CD14-positive monocyte (primary cell): ENCODE measurements around the gene LTBP1. TPM values are rescaled to one million over a fixed set of nuclear protein-coding genes. Genes with fewer than 3 reads are reported as not detected.

Experiments
- DNase-seq, 3 donors: peaks; one replicate each; pipeline ENCODE4 v3.0.0-alpha.2; 2011 to 2022
- H2AFZ ChIP-seq: 2 replicates; pipeline ENCODE4 v1.6.0; 2012; ENCODE audit warnings: mild to moderate bottlenecking, low read depth, low read length, inconsistent platforms; ENCODE audit not compliant: insufficient read depth, poor library complexity, severe bottlenecking
- H3K27ac ChIP-seq, 2 donors: 1 replicate in 1 of 2; 2 replicates in 1 of 2; pipeline ENCODE4 v1.5.1; 2012 to 2013; ENCODE audit warnings: low read length in 2 of 2, control low read depth in 1 of 2, inconsistent platforms in 1 of 2, low read depth in 1 of 2, mild to moderate bottlenecking in 1 of 2
- H3K27me3 ChIP-seq, 2 donors: one replicate each; pipeline versions ENCODE4 v1.6.0 to v1.6.1; 2011 to 2013; ENCODE audit warnings: low read length in 2 of 2; ENCODE audit not compliant: control insufficient read depth in 2 of 2, insufficient read depth in 2 of 2
- H3K36me3 ChIP-seq, 2 donors: replicated peaks in 1 of 2; 1 replicate in 1 of 2; 2 replicates in 1 of 2; pipeline versions ENCODE4 v1.5.1 to v1.6.1; 2012 to 2013; ENCODE audit warnings: low read length in 2 of 2, control low read depth in 1 of 2, inconsistent platforms in 1 of 2, mild to moderate bottlenecking in 1 of 2; ENCODE audit not compliant: insufficient read depth in 2 of 2, control insufficient read depth in 1 of 2
- H3K4me1 ChIP-seq, 2 donors: 1 replicate in 1 of 2; 2 replicates in 1 of 2; pipeline versions ENCODE4 v1.5.1 to v1.6.1; 2012 to 2013; ENCODE audit warnings: low read length in 2 of 2, control low read depth in 1 of 2, inconsistent platforms in 1 of 2, mild to moderate bottlenecking in 1 of 2, moderate library complexity in 1 of 2; ENCODE audit not compliant: insufficient read depth in 2 of 2, control insufficient read depth in 1 of 2
- H3K4me2 ChIP-seq: replicated peaks from 2 replicates; pipeline ENCODE3; 2012; ENCODE audit warnings: low read length, moderate library complexity, mild to moderate bottlenecking; ENCODE audit not compliant: poor library complexity, severe bottlenecking; ENCODE audit errors: extremely low read depth
- H3K4me3 ChIP-seq, 3 experiments: fragments of 200-600 bp in 1 of 3; sonication (generic) in 1 of 3; replicated peaks in 1 of 3; 1 replicate in 2 of 3; 2 replicates in 1 of 3; pipeline ENCODE4 v1.5.1; 2011 to 2013; ENCODE audit warnings: low read length in 3 of 3, mild to moderate bottlenecking in 3 of 3, control low read depth in 2 of 3, low read depth in 2 of 3, inconsistent platforms in 1 of 3, moderate library complexity in 1 of 3
- H3K79me2 ChIP-seq: 2 replicates; pipeline ENCODE4 v1.6.0; 2012; ENCODE audit warnings: mild to moderate bottlenecking, control low read depth, inconsistent platforms, low read length, moderate library complexity; ENCODE audit not compliant: insufficient read depth
- H3K9ac ChIP-seq: 2 replicates; pipeline ENCODE4 v1.6.0; 2017; ENCODE audit warnings: low read length, mild to moderate bottlenecking; ENCODE audit not compliant: insufficient read depth, poor library complexity, severe bottlenecking
- H3K9me3 ChIP-seq, 2 donors: replicated peaks in 1 of 2; 1 replicate in 1 of 2; 2 replicates in 1 of 2; pipeline versions ENCODE4 v1.5.1 to v1.6.1; 2012 to 2013; ENCODE audit warnings: low read length in 2 of 2, control low read depth in 1 of 2; ENCODE audit not compliant: control insufficient read depth in 1 of 2, insufficient read depth in 1 of 2
- H4K20me1 ChIP-seq: 2 replicates; pipeline ENCODE4 v1.6.0; 2012; ENCODE audit warnings: mild to moderate bottlenecking, low read length, control low read depth, moderate library complexity; ENCODE audit not compliant: insufficient read depth
- H3K27ac Mint-ChIP-seq, 7 donors: one replicate each; pipeline ENCODE4 v1.8.0; 2020; ENCODE audit warnings: mild to moderate bottlenecking in 7 of 7, mixed read lengths in 7 of 7, moderate library complexity in 6 of 7, inconsistent platforms in 2 of 7
- H3K27me3 Mint-ChIP-seq, 3 donors: one replicate each; pipeline ENCODE4 v1.8.0; 2021 to 2022; ENCODE audit warnings: low read depth in 3 of 3, mild to moderate bottlenecking in 3 of 3, mixed read lengths in 3 of 3, moderate library complexity in 3 of 3, inconsistent platforms in 1 of 3
- H3K36me3 Mint-ChIP-seq, 2 donors: one replicate each; pipeline ENCODE4 v1.8.0; 2020; ENCODE audit warnings: mixed read lengths in 2 of 2, inconsistent platforms in 1 of 2, mild to moderate bottlenecking in 1 of 2
- H3K4me1 Mint-ChIP-seq: one replicate; pipeline ENCODE4 v1.8.0; 2020; ENCODE audit warnings: mild to moderate bottlenecking, mixed read lengths
- H3K4me3 Mint-ChIP-seq, 2 donors: one replicate each; pipeline ENCODE4 v1.8.0; 2020; ENCODE audit warnings: mild to moderate bottlenecking in 2 of 2, mixed read lengths in 2 of 2, moderate library complexity in 1 of 2
- H3K9me3 Mint-ChIP-seq, 7 donors: one replicate each; pipeline ENCODE4 v1.8.0; 2020 to 2022; ENCODE audit warnings: mixed read lengths in 7 of 7, mild to moderate bottlenecking in 6 of 7, moderate library complexity in 6 of 7, inconsistent platforms in 2 of 7
- CTCF ChIP-seq: fragments of 200-600 bp; IDR thresholded peaks from one replicate; pipeline ENCODE4 v1.8.0; 2022; ENCODE audit warnings: antibody characterized with exemption, mild to moderate bottlenecking
- WGBS: methylation state at CpG from one replicate; pipeline ENCODE4 v1.1.5; 2013; ENCODE audit warnings: missing lambda C conversion rate; ENCODE audit not compliant: insufficient coverage; 5-methylcytosine and 5-hydroxymethylcytosine counted together
- intact Hi-C, 2 donors: fragments of 100-400 bp; cut with micrococcal nuclease; formaldehyde crosslinking; loops; one replicate each; pipeline versions ENCODE4 v1.15.0 to v1.15.1; 2023
- polyA plus RNA-seq, 3 donors: library from polyadenylated mRNA; depleted of rRNA in 1 of 3; unstranded in 2 of 3; stranded (reverse) in 1 of 3; fragments of 300-500 nt in 2 of 3; fragments of >200 nt in 1 of 3; fragmentation: Illumina TruSeq in 2 of 3; gene quantifications; 1 replicate in 2 of 3; 2 replicates in 1 of 3; pipeline ENCODE4 v1.2.3, GENCODE V29; 2012 to 2021

The LTBP1 gene
- polyA plus RNA-seq, 3 donors: 0.18 to 0.24 TPM; not detected in 1

- Histone ChIP-seq H3K4me1 (no peaks in the 10 kb centered on the region), H3K36me3 (no peaks in the 10 kb centered on the region), H3K4me3 (no peak overlapping the region), H3K4me2 (no peak overlapping the region), H2AFZ (no peak overlapping the region), H3K9me3 (no peaks in the 10 kb centered on the region), H3K27me3 (no peaks in the 10 kb centered on the region), H3K79me2 (no peaks in the 10 kb centered on the region), H3K27ac (no peak overlapping the region), H4K20me1 (no peaks in the 10 kb centered on the region), H3K9ac (no peak overlapping the region)
- intact Hi-C loops: no loop called here
- TF ChIP-seq CTCF: no peak
- Mint-ChIP-seq H3K27ac (no peak overlapping the region), H3K27me3 (peaks cover 3 to 7% (median 4%) of the 10 kb centered on the region in 3 donors), H3K9me3 (peaks cover 0 to 9% (median 2%) of the 10 kb centered on the region in 7 donors), H3K4me1 (no peaks in the 10 kb centered on the region), H3K36me3 (no peaks in the 10 kb centered on the region), H3K4me3 (no peak overlapping the region)
- 20% methylated on average over 1 of the region's 5 CpGs for WGBS
- DNase-seq: no peak
These were observed 74.9 kb downstream of the LTBP1 start for GRCh38 chr2:33021542-33022227.

DNA sequence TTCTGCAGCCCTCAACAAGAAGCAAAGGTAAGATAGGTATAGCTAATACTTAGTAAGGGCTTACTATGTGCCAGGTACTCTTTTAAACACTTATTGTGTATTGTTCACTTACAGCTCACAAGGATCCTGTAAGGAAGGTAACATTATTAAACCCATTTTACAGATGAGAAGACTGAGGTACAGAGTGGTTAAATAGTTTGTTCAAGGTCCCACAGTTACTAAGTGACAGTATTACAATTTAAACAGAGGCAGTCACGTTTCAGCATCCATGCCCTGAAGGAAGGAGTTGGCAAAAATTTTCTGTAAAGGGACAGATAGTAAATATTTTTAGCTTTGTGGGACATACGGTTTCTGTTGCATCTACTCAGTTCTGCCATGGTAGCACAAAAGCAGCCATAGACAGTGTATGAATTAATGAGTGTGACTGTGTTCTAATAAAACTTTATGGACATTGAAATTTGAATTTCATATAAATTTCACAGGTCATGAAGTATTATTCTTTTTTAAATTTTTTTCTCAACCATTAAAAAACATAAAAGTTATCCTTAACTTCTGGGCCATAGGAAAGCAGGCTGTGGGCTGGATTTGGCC is 75.7 kb downstream of the LTBP1 start:
- intact Hi-C loops: no loop called here
- Mint-ChIP-seq H3K4me1 (no peaks in the 10 kb centered on the region), H3K4me3 (no peak overlapping the region), H3K27ac (no peak overlapping the region), H3K9me3 (peaks cover 0 to 9% (median 2%) of the 10 kb centered on the region in 7 donors), H3K36me3 (no peaks in the 10 kb centered on the region), H3K27me3 (peaks cover 3 to 7% (median 4%) of the 10 kb centered on the region in 3 donors)
- no peaks in the 10 kb centered on the region for H3K79me2 ChIP-seq
- no peaks in the 10 kb centered on the region for H4K20me1 ChIP-seq
- DNase-seq: no peak
- H3K4me3 ChIP-seq: no peak overlapping the region
- no peaks in the 10 kb centered on the region for H3K27me3 ChIP-seq
- H3K9me3 ChIP-seq: no peaks in the 10 kb centered on the region
- no peak for TF ChIP-seq CTCF
- H3K4me2 ChIP-seq: no peak overlapping the region
- no peak overlapping the region for H3K27ac ChIP-seq
- H2AFZ ChIP-seq: no peak overlapping the region
- no peak overlapping the region for H3K9ac ChIP-seq
- H3K36me3 ChIP-seq: no peaks in the 10 kb centered on the region
- 70% methylated on average over 1 of the region's 2 CpGs for WGBS
- H3K4me1 ChIP-seq: no peaks in the 10 kb centered on the region
